ENCODE measurements around the gene VEGFA. TPM values are rescaled to one million over a fixed set of nuclear protein-coding genes. Genes with fewer than 3 reads are reported as not detected.

The VEGFA gene
- total RNA-seq, 6 experiments from 2014 or later = 26.0 to 37.4 (median 28.3) TPM

GRCh38 chr6:43796168-43796567 is 26.2 kb downstream of the VEGFA start:
- Mint-ChIP-seq H3K27ac (no peak overlapping the region), H3K27me3 (ENCODE audit: insufficient read depth) (peaks cover 2% of the 10 kb centered on the region), H3K9me3 (no peaks in the 10 kb centered on the region), H3K4me1 (ENCODE audit: low read depth) (peaks cover 23% of the 10 kb centered on the region), H3K36me3 (ENCODE audit: low read depth) (no peaks in the 10 kb centered on the region), H3K4me3 (no peak overlapping the region)
- TF ChIP-seq CTCF (IDR thresholded peaks at IDR 0.05) = no peak
- DNase-seq = no peak

GRCh38 chr6:43796903-43797890 is 27.2 kb downstream of the VEGFA start:
- no peaks in the 10 kb centered on the region for H3K36me3 Mint-ChIP-seq (ENCODE audit: low read depth)
- no peak overlapping the region for H3K4me3 Mint-ChIP-seq
- no peaks in the 10 kb centered on the region; the same call in none of the 2 replicates for H3K27me3 Mint-ChIP-seq (ENCODE audit: insufficient read depth)
- TF ChIP-seq CTCF (IDR thresholded peaks at IDR 0.05) = no peak
- H3K4me1 Mint-ChIP-seq (ENCODE audit: low read depth) = peaks cover 23% of the 10 kb centered on the region
- H3K27ac Mint-ChIP-seq = no peak overlapping the region
- H3K9me3 Mint-ChIP-seq = no peaks in the 10 kb centered on the region
- no peak for DNase-seq

- no peaks in the 10 kb centered on the region for H3K36me3 Mint-ChIP-seq (ENCODE audit: low read depth)
- H3K4me1 Mint-ChIP-seq (ENCODE audit: low read depth) = peaks cover 27% of the 10 kb centered on the region
- H3K9me3 Mint-ChIP-seq = no peaks in the 10 kb centered on the region
- DNase-seq = no peak
- no peak overlapping the region for H3K4me3 Mint-ChIP-seq
- no peaks in the 10 kb centered on the region; the same call in none of the 2 replicates for H3K27me3 Mint-ChIP-seq (ENCODE audit: insufficient read depth)
- no peak for TF ChIP-seq CTCF (IDR thresholded peaks at IDR 0.05)
- no peak overlapping the region for H3K27ac Mint-ChIP-seq
Observed at GRCh38 chr6:43797919-43798318, 27.9 kb downstream of the VEGFA start.

- no peak for TF ChIP-seq CTCF (IDR thresholded peaks at IDR 0.05)
- Mint-ChIP-seq H3K4me3 (peak overlapping the region; percentile 16), H3K27ac (peak overlapping the region; percentile 24), H3K4me1 (ENCODE audit: low read depth) (peaks cover 30% of the 10 kb centered on the region), H3K27me3 (ENCODE audit: insufficient read depth) (no peaks in the 10 kb centered on the region; the same call in 1 of the 2 replicates), H3K36me3 (ENCODE audit: low read depth) (no peaks in the 10 kb centered on the region), H3K9me3 (no peaks in the 10 kb centered on the region)
- DNase-seq = peak; percentile 84
Observed at GRCh38 chr6:43798688-43799444, 28.9 kb downstream of the VEGFA start.

- no peaks in the 10 kb centered on the region for H3K9me3 Mint-ChIP-seq
- no peaks in the 10 kb centered on the region for H3K36me3 Mint-ChIP-seq (ENCODE audit: low read depth)
- H3K27ac Mint-ChIP-seq = no peak overlapping the region; the same call in 1 of the 2 replicates
- no peak for DNase-seq
- no peak for TF ChIP-seq CTCF (IDR thresholded peaks at IDR 0.05)
- peaks cover 30% of the 10 kb centered on the region for H3K4me1 Mint-ChIP-seq (ENCODE audit: low read depth)
- no peaks in the 10 kb centered on the region; the same call in 1 of the 2 replicates for H3K27me3 Mint-ChIP-seq (ENCODE audit: insufficient read depth)
- no peak overlapping the region for H3K4me3 Mint-ChIP-seq
Observed at GRCh38 chr6:43799551-43800297, 29.7 kb downstream of the VEGFA start.
